T-helper 22 cell (primary cell): ENCODE results near the gene ABLIM2.

Source experiments
- DNase-seq: peaks from one replicate; pipeline ENCODE4 v3.0.0-alpha.2; 2020; ENCODE audit warnings: low read depth

The ABLIM2 gene

DNA sequence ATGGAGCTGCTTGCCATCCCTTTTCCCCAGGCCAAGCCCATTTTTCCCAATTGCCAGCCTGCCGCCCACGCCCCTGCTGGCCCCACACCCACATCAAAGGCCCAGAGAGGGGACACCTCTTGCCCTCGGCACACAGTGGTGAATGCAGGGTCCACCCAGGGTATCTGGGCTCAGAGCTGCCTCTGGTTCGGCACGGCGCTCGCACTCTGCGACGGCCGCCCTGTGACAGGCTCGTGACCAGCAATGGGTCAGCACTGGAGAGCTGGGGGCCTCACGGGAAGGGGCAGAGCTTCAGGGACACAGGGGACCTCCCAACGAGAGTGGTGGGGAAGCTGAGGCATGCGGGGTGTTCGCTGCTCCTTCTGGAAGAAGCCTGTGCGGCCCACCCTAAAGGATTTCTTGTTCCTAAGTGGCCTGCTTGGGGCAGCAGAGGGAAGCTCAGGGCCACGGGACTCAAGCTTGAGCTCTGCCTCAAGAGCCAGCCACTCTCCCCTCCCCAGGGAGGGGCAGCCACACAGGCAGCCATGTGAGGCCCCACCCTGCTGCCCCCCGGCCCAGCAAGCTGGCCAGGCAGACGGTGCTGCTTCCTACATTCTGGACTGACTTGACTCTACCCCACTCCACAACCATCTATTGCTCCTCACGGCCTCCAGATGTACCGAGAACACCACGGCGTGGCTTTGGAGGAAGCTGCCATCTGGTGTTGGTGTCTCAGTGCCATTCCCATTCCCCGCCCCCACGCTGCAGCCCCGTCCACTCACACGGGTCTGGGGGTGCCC is 73.7 kb downstream of the ABLIM2 start:
- no peak for DNase-seq

DNA sequence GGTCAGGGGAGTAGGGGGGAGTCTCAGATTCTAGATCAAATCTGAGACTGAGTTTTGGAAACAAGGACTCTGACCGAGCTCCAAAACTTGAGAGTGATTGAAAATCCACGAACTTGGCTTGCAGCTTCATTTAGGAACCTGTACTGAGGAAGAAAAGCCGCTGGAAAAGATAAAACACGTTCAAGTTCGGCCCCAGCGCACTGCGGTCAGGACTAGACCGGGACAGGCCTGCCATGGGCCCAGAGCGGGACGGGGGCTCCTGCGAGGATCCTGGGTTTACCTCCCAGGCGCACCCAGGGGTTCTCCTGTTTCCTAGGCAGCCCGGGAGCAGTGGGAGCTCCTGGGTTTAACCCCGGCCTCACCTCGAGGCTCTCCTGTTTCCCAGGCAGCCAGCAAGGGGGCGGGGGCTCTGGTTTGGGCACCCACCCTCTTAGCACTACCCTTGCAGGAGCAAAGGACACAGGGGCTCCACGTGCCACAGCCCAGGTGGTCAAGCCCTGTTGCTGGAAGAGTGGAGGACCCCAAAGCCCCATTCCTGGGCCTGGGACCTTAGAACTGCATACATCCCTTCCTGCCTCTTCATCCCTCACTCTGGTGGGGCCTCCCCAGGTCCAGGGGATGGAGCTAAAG is 74.5 kb downstream of the ABLIM2 start:
- DNase-seq: no peak

DNA sequence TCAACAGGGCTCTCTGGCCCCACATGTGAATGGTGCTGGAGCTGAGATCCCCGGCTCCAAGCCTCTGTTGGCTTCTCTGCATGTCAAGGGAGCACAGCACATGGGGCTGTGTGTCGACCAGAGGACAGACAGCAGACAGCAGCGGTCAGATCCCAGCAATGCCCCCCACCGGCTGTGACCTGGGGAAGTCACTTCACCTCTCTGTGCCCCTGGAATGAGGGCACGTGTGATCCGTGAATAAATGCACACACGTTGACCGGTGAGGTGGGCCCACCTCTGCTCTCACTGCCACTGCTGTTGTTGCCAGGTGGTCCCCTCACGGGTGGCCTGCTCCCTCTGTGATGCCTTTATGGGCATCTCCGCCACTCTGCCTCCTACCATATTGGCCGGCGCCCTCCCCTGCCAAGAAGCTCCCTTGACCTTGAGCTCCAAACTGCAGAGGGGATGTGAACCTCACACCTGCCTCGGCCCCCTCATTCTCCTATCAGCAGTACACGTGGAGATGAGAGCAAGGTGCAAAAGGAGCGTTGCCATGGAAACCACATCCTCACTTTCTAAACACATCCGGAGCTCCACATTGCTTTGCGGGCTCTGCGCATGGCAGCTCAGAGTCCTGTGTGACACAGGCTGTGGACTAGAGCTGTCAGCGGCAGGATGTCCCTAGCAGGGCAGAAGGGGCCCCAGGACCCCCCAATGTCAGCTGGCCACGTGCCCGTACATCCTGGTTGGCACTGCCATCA is 75.4 kb downstream of the ABLIM2 start:
- DNase-seq: no peak

DNA sequence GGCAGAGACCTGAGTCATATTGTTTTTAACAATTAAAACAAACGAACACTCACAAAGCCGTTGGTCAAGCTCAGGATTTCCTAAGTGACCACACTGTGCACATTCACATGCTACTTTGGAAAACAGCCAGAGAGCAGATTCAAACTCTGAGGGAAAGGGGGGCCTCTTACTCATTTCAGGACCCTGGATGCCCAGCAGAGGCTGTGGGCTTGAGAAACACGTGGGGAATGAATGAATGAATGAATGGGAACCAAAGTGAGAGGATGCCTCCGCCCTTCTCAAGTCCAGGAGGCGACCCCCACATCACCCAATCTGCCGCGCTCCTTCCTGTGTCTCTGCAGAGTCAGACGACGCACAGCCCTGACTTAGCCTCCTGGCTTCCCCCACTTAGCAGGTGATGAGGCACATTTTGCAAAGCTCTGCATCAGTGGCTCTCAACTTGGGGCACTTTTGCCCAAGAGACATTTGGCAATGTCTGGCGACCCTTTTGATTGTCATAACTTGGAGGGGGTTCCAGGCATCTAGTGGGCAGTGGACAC is 76.0 kb downstream of the ABLIM2 start:
- DNase-seq: no peak

DNA sequence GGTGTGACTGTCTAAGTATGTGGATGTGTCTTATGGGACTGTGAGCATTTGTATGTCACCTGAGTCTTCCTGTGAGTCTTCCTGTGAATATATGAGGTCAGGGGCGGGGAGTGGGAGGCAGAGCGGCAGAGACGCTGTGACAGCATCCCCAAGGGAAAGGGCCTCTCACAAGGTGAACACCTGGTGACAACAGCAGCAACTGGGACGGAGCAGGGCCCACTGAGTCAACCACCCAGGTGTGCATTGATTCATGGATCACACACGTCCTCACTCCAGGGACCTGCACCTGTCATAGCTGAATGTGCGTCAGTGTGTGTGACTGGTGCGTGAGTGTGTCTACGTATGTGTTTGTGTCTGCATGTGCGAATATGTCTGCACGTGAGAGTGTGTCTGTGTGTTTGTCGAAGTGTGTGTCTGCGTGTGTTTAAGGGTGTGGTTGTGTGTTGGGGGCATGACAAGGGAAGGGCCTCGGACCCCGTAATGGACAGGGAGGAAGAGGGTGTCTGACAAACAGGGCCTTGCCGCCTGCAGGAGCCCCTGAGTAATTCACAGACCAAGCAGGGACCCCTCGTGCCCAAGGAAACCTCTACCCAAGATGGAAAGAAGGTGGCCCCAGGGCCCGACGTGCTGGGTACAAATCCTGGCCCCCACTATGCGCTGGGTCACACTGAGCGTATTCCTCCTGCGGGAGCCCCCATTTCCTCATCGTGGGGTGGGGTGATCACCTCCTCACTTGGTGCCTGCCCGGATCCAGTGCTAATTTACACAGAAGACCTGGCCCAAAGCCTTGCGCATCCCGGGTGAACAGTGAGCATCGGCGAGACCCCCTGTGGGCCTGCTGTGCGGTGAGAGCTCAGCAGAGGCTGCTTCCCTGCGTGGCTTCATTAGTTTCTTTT is 76.7 kb downstream of the ABLIM2 start:
- no peak for DNase-seq

DNA sequence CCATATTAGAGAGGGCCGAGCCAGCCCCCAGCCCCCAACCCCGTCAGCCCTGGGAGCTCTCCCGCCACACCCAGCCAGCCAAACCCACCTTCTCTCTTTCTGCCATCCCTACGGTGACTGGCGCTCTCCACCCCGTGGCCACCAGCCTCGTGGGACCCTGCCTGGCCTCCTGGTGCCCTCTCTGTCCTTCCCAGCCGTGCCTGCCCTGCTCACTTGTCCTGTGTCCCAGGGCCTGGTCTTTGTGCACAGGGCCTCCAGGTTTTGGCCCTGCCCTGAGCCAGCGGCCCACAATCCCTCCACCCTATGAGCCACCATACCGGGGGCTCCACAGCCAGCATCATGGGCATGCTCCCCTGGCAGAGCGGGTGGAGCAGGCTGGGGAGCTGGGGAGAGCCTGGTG is 77.4 kb downstream of the ABLIM2 start:
- no peak for DNase-seq

DNA sequence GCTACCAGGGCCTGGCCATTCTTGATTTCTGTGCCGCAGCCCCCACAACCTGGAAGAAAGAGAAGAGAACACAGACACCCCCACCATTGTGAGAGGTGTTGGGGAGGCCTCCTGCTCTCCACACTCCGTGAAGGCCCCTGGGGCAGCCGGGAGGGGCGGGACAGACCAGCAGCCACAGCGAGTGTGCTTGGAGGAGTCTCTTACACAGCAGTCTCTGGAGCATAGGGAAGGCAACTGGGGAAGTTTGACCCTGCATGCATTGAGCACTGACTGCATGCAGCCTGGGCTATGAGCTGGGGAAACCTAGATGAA is 77.9 kb downstream of the ABLIM2 start:
- DNase-seq: no peak

DNA sequence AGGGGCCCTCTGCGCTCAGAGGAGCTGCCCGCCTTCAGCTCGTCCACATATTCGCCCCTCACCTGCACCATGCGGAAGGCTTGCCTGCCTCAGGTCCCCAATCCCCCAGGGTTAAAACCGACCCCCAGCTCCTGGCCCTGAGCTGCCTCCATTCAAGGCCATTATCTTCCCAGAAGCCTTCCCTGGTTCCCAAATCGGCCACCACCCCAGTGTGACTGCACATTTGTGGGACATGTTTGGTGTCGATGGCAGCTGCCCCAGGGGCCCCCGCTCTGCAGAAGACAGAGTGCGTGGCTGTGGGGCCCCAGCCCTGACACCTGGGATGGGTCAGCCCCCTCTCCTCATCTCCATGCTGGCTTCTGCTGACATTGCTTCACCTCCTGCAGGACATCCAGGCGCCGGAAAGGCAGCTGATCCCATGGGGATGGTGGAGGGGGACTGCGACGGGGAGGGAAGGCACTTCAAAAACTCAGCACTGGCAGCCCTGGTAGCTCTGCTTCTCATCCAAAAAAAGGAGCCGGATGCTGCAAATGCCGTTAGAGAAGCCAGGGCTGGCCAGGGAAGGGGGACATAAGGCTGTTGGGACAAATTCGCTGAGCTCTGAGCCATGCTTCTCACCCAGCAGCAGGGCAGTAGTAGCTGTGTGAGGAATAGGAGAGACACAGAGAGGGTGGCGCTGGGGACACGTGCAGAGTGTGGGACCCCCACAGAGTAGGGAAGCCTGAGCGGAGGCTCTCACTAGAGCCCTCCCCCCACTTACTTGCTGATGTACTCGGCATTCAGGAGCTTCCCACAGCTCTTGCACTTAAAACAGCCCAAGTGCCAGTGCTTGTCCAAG is 78.5 kb downstream of the ABLIM2 start:
- DNase-seq: no peak

DNA sequence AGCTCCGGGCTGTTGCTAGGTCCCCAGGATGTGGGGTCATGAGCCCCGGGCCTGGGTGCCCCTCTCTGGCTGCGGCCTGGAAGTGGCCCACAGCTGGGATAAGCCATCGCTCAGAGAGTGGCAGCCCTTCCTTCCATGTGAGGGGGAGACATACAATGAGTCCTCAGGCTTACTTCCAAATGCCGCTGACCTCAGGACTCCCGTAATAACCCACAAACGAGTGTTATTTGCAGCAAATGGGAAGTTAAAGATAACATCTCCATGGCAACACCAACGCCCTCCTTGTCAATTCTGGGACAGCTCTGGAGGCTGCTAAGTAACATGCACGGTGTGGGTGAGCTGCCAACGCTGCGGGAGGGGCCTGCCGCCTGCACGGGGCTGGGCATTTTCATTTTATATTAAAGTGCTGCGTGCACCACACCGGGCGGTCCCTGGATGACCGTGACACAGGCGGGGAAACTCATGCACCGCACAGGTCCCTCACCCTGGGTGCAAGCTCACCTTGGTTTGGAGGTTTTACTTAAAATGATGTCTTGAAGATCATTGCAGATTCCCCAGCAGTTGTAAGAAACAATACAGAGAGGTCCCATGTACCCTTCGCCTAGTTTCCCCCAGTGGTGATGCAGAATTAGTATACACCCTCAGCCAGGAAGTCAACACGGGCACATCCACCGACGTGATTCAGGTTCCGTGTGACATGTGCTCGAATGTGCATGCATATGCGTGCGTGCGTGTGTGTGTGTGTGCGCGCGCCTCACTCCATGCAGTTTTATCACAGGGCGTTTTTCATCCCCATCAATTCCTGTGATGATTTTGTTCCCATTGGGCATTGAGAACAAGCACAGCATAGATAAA is 79.4 kb downstream of the ABLIM2 start:
- no peak for DNase-seq

DNA sequence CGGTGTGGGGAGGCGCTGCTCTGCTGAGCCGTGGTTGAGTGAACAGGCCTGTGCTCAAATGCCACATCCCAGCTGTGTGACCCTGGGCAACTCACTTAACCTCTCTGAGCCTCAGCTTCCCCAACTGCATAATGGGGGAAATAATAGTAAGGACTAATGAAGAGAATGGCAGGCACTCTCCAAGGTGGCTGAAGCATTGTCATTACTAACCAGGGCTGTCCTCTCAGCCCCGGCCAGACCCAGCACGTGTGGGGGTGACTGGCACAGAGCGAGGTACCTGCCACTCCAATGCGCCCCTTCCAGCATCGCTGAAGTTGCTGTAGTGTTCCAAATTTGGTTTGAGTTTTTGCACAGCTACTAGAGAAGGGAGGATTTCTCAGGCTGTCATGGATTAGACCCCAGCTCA is 80.0 kb downstream of the ABLIM2 start:
- DNase-seq: no peak

DNA sequence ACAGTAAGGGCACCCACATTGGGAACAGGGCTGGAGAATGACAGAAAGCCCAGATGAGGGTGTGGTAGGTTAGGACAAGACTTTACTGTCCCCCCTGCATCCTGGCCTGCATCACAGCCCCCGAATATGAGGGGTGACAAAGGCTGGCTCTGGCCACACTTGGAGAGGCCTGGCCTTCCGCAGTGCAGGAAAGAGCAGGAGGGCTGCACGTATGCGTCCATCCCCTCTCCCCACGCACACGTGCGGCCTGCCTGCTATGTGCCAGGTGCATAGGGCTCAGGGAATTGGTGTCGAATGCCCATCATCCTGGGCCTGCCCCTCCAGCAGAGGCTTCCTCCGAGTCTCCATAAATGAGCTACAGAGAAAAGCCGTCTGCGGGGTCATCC is 80.5 kb downstream of the ABLIM2 start:
- no peak for DNase-seq

DNA sequence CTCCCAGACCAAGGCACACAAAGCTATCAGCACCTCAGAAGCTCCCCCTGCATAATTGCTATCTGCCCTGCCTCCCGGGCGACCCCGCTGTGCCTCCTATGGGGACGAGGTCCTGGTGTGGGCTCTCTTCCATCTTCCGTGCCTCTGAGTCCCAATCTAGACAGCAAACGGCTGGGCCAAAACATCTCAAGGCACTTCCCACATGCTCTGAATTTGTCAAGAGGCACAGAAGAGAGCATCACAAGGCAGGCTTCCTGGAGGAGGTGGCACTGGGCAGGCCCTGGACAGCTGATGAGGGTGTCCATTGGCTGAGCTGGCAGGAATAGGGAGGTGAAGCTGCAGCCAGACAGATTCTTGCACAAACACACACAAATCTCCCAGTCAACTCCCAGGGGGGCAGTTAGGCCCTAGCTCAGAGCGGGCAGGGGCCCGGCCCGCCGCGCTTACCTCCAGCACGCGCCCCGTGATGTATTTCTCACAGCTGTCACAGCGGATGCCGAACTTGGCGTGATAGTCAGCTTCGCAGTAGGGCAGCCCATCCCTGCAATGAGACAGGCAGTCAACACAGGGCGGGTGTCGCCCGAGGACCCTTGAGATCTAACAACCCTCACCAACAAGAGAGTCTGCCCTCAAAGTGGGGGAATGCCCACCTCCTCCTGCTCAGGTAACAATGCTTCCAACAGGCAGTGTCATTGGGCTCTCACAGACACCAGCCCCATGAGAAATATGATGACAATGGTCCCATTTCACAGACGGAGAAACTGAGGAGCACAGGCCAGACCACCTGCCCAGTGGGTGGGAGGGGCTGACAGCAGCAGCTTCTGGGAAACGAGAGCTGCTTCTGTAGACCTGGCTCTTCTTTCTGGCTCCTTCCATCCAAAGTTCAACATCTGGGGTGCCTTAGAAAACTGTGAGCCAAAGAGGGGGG is 81.2 kb downstream of the ABLIM2 start:
- no peak for DNase-seq

DNA sequence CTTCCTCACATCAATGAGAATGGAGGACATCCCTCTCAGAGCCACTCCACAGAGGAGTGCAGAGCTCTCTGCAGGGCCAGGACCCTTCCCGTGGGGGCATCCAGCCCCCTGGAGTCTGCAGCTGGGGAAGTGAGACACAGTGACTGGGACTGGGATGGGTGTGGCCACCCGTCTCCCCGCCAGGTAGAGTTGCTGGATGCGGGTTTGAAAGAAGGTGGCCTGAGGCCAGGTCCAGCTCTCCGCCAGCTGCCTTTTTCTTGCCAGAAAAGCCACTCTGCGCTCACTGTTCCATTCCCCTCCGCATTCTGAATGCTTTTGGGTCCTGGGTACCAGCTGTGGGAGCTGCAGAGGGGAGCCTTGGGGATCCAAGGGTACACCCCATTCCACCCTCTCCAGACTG is 82.6 kb downstream of the ABLIM2 start:
- DNase-seq: no peak

DNA sequence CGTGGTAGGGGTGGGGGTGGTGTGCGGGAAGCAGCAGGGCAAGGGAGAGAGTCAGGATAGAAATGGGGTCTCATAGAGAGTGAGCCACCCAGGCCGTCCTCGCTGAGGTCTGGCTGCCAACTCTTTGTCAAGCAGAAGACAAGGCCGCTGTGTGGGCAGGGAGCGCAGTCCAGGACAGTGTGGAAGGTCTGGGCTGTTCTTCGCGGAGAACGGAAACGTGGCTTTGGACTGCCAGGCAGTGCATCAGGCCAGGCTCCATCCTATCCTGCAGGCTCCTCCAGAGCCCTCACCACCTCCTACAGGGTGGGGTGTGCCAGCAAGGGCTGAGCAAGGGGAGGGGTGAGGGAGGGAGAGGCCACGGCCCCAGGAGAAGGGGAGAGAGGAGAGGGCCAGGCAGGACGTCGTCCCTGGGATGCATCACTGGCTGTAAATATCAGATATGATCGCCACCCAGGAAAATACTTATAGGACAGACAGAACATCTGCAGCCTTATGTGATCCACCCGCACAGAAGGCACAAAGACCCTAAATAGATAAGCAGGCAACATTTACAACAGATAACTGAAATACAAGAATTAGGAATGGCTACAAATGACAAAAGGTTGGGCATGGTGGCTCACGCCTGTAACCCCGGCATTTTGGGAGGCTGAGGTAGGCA is 85.3 kb downstream of the ABLIM2 start:
- no peak for DNase-seq

DNA sequence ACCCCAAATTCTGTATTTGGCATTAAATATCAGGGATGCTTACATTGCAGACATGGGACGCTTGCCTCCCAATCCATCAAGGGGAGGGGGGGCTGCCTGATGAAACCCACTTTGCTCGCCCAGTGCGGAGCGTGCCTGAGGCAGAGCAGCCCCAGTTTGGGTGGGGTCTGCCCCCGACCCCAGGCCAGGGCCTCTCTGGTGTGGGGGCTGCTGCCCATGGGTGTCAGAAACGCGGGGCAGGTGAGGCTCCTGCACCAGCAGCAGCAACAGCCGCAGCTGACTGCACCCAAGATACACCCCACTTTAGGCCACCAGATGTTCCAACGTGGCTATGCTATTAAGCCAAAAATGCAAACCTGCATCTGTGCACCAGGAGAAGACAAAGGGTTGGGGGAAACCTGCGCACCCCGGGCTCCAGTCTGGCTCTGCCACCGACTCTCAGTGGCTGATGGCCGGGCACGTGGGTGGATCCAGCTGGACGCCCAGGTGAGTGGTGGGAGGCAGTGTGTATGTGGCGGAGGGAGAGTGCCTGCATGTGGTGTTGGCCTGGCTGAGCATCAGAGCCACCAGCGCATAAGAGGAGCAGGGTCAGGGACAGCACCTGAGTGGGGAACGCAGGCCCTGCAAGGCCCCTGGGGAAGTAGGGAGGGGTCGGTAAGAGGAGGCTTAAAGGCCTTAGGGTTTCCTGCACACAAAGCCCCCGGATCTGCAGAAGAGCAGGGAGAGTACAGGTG is 86.2 kb downstream of the ABLIM2 start:
- DNase-seq: no peak

DNA sequence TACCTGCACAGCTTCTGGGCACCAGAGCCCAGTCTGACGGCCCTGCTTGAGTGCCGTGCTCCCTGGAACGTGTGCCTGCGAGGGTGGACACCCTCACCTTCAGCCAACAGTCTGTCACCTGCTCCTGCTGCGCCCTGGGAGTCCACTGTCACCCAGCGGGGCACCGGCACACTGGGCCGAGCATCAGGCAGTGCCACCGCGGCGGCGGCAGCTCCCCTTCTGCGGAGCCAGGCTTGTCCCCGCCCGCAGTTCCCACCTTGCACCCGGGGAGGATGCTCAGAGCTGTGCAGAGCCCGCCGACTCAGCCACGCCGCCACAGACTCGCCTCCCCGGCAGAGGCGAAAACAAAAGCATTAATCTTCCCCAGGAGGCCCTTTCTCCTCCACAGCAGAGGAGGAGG is 86.8 kb downstream of the ABLIM2 start:
- no peak for DNase-seq

DNA sequence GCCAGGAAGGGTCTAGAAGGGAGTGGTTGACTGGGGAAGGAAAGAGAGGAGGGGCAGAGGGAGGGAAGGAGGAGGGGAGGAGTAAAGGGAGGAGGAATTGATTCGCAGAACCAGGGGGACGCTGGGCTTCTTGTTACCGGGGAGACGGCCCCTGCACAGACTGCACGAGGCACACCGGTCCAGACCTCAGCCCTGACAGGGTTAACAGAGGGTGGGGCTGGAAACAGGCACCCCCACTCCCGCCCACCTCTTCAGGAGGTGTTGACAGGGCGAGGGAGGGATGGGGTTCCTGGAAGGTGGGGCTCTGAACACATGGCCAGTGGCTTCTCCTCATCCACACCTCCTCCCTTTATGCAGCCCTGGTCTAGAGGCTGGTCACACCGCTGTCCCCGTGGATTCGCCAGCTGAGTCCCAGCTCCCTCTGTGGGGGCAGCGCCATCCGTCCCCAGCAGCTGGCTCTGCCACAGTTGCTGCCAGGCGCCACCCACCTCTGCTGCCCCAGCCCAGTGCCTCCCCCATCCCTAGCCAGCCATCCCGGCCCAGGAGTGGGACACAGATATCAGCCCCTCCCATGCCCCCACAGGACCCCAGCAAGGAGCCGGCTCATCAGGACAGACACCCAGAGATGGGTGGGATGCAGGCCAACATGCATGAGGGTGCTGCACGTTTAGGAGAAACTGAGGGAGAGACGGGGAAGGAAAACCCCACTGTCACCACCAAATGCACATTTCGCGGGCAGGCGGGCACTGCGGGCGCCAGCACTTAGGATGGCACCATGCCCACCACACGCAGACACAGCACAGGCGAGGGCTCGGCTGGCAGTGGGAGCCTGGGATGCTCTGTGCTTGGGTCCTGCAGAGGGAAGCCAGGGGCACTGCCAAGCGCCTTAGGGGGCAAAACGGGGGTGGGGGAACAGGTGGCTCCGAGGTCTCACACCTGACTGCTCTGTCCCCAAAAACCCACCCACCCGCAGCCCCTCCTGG is 87.6 kb downstream of the ABLIM2 start:
- no peak for DNase-seq
